BJ (cell line): ENCODE data around the gene ERGIC2. TPM values are rescaled to one million over a fixed set of nuclear protein-coding genes. Genes with fewer than 3 reads are reported as not detected.
"Not testable (repeated sequence)": the region's sequence is repeated elsewhere in the genome, so short reads cannot be mapped to it uniquely, and the experiment has no call there.

Experiments
- CTCF ChIA-PET: fragments of 350-600 bp; formaldehyde crosslinking; extraction: SDS; loops from one replicate; lab custom pipeline; 2021; ENCODE audit warnings: antibody characterized with exemption, inconsistent platforms; lab: Yijun Ruan, JAX
- POLR2A ChIA-PET: fragments of 300-600 bp; sonication (Branson Sonifier 250); formaldehyde crosslinking; extraction: SDS; loops from one replicate; lab custom pipeline; 2021; ENCODE audit warnings: antibody characterized with exemption; lab: Charles Lee
- DNase-seq: peaks from one replicate; pipeline ENCODE4 v3.0.0-alpha.2; 2011; ENCODE audit warnings: low read depth
- H3K27me3 ChIP-seq: 2 replicates; pipeline ENCODE4 v1.6.0; 2011; ENCODE audit warnings: low read length; ENCODE audit not compliant: control insufficient read depth, insufficient read depth
- H3K36me3 ChIP-seq: 2 replicates; pipeline ENCODE4 v1.5.1; 2011; ENCODE audit warnings: low read length; ENCODE audit not compliant: control insufficient read depth, insufficient read depth
- H3K4me3 ChIP-seq: 2 replicates; pipeline ENCODE4 v1.5.1; 2011; ENCODE audit warnings: low read depth, mild to moderate bottlenecking, control low read depth, low read length
- CTCF ChIP-seq: IDR thresholded peaks from 2 replicates; pipeline ENCODE4 v1.5.1; 2011; ENCODE audit warnings: low read depth, mild to moderate bottlenecking, control low read depth, inconsistent platforms, low read length, moderate library complexity; ENCODE audit not compliant: insufficient read depth
- polyA plus RNA-seq: library from polyadenylated mRNA; depleted of rRNA; stranded (reverse); fragments of >200 nt; gene quantifications from 2 replicates; pipeline ENCODE4 v1.2.3, GENCODE V29; 2011

The ERGIC2 gene
- polyA plus RNA-seq, 1 experiment: 16.9 TPM

GRCh38 chr12:29396774-29397173, 15.8 kb upstream of the ERGIC2 start:
- no peak for DNase-seq
- no peak for TF ChIP-seq CTCF
- H3K36me3 ChIP-seq: no peaks in the 10 kb centered on the region
- no peak overlapping the region for H3K4me3 ChIP-seq
- ChIA-PET CTCF (no interaction called here), POLR2A (no interaction called here)
- H3K27me3 ChIP-seq: no peaks in the 10 kb centered on the region

GRCh38 chr12:29395356-29395755, 14.4 kb upstream of the ERGIC2 start:
- Histone ChIP-seq H3K36me3 (no peaks in the 10 kb centered on the region), H3K4me3 (no peak overlapping the region), H3K27me3 (no peaks in the 10 kb centered on the region)
- TF ChIP-seq CTCF: no peak
- no peak for DNase-seq
- ChIA-PET POLR2A (no interaction called here), CTCF (no interaction called here)

GRCh38 chr12:29390419-29390818, 9.4 kb upstream of the ERGIC2 start:
- POLR2A ChIA-PET, DNase-seq, H3K27me3 ChIP-seq, H3K4me3 ChIP-seq, H3K36me3 ChIP-seq: not testable (repeated sequence)
- CTCF ChIA-PET: interaction anchor here (0.6 kb wide), 1 partner anchor 13 kb away, joined by 3 read pairs; no protein-coding TSS in a partner anchor

- ChIA-PET POLR2A (no interaction called here), CTCF (no interaction called here)
- TF ChIP-seq CTCF: no peak
- DNase-seq: no peak
- Histone ChIP-seq H3K36me3 (no peaks in the 10 kb centered on the region), H3K27me3 (no peaks in the 10 kb centered on the region), H3K4me3 (no peak overlapping the region)
Measured at GRCh38 chr12:29389295-29389919, 8.4 kb upstream of the ERGIC2 start.

GRCh38 chr12:29386084-29386680, 5.2 kb upstream of the ERGIC2 start:
- H3K27me3 ChIP-seq, DNase-seq, POLR2A ChIA-PET, H3K36me3 ChIP-seq, H3K4me3 ChIP-seq, CTCF ChIA-PET: not testable (repeated sequence)

GRCh38 chr12:29385194-29385593, 4.2 kb upstream of the ERGIC2 start:
- DNase-seq, POLR2A ChIA-PET, H3K4me3 ChIP-seq, H3K36me3 ChIP-seq, H3K27me3 ChIP-seq: not testable (repeated sequence)
- CTCF ChIA-PET: interaction anchor here (0.8 kb wide), 1 partner anchor 13 kb away, joined by 3 read pairs; no protein-coding TSS in a partner anchor
